Dermis blood vessel endothelial cell (primary cell): ENCODE data around the gene ALDH9A1. TPM values are rescaled to one million over a fixed set of nuclear protein-coding genes. Genes with fewer than 3 reads are reported as not detected.
A peak's percentile ranks its signal among the peaks of the same experiment; 100 is the strongest.
"Not testable (repeated sequence)": the region's sequence is repeated elsewhere in the genome, so short reads cannot be mapped to it uniquely, and the experiment has no call there.

Experiments
- DNase-seq: peaks from one replicate; pipeline ENCODE4 v3.0.0; 2010
- total RNA-seq: library from RNA; depleted of rRNA; stranded (reverse); fragments of >200 nt; gene quantifications from 2 replicates; pipeline ENCODE4 v1.2.3, GENCODE V29; 2014

ALDH9A1 gene
- total RNA-seq, 1 donor from 2014 or later = 140 TPM

DNA sequence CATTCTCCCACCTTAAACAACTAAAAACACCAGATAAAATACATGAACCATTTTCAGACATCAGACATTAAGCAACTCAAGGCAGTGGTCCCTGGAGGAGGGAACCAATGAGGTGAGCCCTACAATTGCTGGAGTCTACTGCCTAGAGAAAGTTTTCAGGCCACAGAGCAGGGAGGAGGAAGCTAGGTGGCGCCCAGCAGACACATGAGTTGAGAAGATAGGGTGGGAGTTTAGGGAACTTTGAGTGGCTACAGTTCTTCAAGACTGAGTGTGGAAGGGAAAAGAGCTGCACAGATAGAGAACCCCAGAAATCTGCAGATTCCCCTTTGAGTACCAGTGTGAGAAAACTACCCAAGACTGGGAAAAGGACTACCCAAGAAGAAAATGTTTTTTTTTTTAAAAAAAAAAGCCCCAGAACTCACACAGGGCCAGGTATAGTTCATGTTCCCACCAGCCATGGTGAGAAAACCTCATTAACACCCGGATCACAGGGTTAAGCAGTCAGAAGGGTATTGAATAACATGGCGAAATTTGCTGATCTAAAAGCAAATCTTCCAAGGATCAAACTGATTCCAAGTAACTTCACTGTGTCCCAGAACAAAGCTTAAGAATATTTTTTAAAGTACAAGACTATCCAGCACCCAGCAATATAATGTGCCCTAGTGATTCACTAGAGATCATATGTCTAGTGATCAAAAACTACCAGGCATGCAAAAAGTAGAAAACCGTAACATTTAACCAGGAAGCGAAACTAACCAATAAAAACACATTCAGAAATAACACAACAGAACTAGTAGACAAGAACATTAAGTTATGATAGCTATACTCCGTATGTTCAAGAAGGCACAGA lies 12.0 kb downstream of the ALDH9A1 start:
- no peak for DNase-seq

DNA sequence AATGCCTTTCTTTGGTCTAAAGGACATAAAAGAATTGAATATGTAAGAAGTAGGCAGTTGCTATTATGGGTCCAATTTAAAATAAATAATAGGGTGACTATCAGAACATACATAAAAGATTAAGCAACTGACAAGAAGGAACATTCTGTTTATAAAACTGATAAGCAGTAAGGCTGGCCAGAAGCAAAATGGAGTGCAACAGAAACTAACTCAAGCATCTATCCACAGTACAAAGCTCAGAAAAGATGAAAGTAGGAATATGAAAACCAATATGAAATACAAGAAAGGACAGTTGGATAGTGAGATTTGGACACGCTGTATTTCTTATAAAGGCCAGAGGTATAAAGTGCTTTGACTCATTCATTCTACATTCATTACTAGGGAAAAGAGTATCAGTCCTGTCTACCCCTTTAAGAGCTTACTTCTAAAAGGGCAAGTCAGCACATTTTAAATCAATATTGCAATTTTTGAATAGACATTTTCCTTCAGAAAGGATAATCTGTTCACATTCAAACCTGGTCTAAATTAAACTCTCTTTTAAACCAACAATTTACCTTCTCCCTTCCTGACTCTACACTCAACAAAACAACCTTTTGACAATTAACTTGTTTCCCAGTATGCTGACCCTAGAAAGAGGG lies 14.4 kb downstream of the ALDH9A1 start:
- no peak for DNase-seq

DNA sequence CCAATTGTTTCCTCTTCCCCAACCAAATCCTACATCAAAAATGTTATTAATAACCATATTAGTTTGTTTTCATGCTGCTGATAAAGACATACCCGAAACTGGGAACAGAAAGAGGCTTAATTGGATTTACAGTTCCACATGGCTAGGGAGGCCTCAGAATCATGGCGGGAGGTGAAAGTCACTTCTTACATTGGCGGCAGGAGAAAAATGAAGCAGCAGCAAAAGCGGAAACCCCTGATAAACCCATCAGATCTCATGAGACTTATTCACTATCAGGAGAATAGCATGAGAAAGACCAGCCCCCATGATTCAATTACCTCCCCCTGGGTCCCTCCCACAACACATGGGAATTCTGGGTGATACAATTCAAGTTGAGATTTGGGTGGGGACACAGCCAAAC lies 17.6 kb downstream of the ALDH9A1 start:
- not testable (repeated sequence) for DNase-seq

GRCh38 chr1:165680303-165680702 lies 18.1 kb downstream of the ALDH9A1 start:
- no peak for DNase-seq

DNA sequence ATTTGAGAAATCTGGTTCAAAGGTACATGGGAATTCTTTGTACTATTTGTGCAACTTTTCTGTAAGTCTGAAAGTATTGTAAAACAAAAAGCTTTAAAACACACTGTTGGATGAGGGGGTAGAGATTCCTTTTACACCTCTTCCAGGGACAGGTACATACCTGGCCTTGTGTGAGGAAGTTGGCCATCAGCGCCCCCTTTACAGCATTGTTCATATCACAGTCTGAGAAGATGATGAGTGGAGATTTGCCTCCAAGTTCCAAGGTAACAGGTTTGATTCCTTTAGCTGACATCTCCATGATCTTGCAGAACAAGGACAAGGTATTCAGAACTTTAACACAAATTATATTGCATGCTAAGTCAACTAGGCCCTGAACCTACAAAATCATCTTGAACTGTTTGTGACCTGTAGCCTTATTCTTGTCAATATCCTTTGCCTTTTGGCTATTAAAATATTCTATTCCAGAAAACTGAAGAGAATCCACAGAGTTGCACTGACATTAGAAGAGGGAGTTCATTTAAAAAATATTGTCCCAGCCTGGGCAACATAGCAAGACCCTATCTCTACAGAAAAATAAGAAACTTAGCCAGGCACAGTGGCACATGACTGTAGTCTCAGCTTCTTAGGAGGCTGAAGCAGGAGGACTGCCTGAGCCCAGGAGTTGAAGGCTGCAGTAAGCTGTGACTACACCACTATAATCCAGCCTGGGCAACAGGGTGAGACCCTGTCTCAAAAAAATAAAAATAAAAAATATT lies 18.9 kb downstream of the ALDH9A1 start:
- no peak for DNase-seq

DNA sequence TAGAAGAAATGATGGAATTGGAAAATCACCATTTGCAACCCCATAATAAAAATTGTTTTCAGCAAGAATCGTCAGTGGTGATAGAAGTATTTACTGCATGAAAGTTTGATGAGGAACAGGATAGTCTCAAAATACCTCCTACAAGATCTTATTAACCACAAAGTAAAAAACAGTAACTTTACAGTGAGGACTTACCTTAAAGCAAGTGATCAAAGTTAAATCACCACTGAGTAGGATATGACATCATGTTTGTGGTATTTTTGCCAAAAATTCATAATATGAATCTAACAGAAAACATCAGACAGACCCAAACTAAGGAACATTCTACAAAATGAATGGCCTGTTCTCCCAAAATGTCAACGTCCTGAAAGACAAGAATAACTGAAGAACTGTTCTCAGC lies 19.9 kb downstream of the ALDH9A1 start:
- DNase-seq = peak; percentile 28

DNA sequence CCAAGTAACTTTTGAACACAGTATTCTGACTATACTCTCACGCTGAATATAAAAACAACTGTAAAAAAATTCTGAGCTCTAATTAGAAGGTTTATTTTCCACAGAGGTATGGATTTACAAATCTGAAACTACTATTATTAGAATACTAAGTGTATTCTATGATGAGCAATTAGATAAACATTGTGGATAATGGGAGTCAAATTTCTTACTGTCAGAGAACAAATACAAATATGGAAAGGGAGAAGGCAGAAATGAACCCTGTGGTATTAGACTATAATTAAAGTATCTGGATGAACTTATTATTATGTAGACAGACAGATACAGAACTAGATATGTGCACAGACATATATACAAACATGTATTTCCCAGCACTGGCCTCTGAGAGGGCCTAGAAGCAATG lies 22.6 kb downstream of the ALDH9A1 start:
- no peak for DNase-seq

DNA sequence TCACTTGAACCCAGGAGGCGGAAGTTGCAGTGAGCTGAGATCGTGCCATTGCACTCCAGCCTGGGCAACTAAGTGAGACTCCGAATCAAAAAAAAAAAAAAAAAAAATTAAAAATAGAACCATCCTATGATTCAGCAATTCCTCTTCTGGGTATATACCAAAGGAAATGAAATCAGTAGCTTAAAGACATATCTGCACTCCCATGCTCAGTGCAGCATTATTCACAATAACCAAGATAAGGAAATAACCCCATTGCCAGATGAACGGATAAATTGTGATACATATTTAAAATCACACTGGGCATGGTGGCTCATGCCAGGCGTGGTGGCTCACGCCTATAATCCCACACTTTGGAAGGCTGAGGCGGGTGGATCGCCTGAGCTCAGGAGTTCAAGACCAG lies 23.8 kb downstream of the ALDH9A1 start:
- peak; percentile 56 for DNase-seq

DNA sequence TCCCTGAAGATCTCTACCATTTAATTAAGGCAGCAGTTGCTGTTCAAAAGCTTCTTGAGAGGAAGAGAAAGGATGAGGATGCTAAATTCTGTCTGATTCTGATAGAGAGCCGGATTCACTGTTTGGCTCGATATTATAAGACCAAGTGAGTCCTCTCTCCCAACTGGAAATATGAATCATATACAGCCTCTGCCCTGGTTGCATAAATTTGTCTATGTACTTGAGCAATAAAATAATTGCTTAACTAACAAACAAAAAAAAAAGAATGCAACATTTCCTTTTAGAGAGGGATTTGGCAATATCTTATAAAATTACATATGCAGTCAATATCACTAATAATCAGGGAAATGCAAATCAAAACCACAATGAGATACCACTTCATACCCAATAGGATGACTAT lies 26.8 kb downstream of the ALDH9A1 start:
- no peak for DNase-seq

DNA sequence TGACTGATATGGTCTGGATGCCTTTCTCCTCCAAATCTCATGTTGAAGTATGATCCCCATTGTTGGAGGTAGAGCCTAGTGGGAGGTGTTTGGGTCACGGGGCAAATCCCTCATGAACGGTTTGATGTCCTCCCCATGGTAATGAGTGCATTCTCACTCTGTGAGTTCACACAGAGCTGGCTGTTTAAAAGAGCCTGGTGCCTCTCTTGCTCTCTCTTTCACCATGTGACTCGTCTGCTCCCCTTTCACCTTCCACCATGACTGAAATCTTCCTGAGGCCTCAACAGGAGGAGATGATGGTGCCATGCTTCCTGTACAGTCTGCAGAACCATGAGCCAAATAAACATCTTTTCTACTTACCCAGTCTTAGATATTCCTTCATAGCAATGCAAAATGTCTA lies 30.2 kb downstream of the ALDH9A1 start:
- DNase-seq = no peak

DNA sequence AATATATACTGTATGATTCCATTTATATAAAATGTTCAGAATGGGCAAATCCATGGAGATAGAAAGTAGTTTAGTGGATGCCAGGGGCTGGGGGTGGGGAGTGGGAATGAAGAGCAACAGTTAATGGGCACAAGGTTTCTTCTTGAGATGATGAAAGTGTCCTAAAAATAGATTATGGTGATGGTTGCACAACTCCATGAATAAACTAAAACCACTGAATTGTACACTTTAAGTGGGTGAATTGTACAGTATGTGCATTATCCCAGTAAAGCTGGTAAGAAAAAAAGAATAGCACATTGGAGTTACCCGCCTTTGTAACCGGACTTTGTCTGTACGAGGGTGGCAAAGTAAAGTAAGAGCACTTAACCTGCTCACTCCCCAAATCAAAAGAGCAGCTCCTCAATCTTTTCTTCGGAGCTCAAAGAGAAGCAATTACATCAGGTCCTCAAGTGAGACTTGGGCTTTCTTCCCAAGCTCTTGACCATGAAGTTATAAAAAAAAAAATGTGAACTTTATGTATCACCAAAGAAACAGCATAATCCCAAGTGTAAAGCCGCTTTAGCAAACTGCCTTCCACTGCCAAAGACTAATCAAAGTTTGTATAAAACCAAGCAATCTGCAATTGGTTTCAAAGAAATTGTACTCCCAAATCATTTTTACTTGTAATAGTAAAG lies 32.1 kb downstream of the ALDH9A1 start:
- no peak for DNase-seq

- DNase-seq = no peak
Observed at GRCh38 chr1:165662186-165662585, 36.2 kb downstream of the ALDH9A1 start.

DNA sequence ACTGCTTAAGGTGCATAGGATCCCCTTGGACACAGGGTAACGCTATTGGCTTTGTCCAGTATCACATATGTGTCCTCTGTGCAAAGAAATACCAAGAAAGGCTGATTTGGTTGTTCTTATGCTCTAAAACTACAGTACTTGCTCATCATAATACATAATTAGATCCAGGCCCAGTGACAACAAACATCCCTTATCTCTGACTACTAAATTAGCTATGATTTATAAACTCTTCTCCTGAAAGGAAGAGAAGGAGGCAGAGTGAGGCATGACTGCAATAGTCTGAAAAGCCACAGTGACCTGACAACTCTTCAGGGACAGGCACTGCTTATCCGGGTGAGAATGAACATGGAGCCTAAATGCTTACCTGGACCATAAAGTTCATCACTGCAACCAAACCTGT lies 36.7 kb downstream of the ALDH9A1 start:
- DNase-seq = no peak

DNA sequence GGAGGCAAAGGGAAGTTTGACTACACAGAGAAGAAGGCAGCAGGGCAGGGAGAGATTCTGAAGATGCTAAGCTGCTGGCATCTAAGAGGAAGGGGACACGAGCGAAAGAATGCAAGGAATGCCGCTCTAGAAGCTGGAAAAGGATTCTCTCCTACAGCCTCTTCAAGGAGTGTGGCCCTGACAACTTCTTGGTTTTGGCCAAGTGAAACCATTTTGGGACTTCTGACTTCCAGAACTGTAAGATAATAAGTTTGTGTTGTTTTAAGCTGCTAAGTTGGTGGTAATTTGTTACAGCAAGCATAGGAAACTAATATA lies 38.8 kb downstream of the ALDH9A1 start:
- no peak for DNase-seq

DNA sequence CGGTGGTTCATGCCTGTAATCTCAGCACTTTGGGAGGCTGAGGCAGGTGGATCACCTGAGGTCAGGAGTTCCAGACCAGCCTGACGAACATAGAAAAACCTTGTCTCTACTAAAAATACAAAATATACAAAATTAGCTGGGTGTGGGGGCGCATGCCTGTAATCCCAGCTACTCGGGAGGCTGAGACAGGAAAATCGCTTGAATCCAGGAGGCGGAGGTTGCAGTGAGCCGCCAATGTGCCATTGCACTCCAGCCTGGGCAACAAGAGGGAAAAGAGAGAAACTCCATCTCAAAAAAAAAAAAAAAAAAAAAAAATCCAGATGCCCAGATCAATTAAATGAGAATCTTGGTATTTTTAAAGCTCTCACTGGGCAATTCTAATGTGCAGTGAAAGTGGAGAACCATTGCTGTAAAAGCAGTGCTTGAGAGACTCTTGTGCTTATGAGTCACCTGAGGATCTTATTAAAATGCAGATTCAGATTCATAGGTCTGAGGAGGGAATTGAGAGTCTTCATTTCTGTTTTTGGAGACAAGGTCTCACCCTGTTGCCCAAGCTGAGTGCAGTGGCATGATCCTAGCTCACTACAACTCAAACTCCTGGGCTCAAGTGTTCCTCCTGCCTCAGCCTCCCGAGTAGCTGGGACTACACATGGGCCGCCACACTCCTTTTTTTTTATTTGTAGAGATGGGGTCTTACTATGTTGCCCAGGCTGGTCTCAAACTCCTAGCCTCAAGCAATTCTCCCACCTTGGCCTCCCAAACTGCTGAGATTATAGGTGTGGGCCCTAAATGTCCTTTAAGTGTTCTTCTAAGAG lies 39.4 kb downstream of the ALDH9A1 start:
- DNase-seq = not testable (repeated sequence)

DNA sequence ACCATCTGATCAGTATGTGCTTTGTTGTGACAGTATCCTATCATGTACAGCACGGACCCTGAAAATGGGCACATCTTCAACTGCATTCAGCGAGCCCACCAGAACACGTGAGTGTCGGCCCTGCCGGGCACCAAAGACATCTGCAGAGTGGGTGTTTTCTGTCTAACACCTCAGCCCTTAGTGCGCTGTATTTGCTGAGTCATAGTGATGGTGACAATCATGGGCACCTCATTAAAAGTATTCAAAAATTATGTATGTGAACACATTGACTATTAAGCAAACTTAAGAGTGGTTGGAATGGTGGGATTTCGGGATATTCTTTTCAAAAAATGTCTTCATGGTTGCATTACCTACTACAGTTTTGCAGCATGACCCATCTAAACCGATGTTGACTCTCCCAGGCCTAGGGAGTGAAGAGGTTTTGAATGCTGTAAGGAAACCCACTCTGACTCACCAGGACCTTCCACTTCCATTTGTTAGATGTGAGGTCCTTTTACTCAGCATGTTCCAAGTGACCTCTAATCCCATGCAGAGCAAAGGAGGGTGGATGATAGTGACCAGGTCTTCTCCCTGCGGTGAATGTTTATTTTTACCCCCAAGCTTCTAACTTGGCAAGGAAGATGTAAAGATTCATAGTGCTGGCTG lies 47.3 kb downstream of the ALDH9A1 start:
- peak; percentile 54 for DNase-seq

GRCh38 chr1:165648919-165649572 lies 49.3 kb downstream of the ALDH9A1 start:
- DNase-seq = no peak

- DNase-seq = peak; percentile 39
Observed at GRCh38 chr1:165647970-165648369, 50.4 kb downstream of the ALDH9A1 start.

- DNase-seq = no peak
Observed at GRCh38 chr1:165647517-165647916, 50.8 kb downstream of the ALDH9A1 start.

DNA sequence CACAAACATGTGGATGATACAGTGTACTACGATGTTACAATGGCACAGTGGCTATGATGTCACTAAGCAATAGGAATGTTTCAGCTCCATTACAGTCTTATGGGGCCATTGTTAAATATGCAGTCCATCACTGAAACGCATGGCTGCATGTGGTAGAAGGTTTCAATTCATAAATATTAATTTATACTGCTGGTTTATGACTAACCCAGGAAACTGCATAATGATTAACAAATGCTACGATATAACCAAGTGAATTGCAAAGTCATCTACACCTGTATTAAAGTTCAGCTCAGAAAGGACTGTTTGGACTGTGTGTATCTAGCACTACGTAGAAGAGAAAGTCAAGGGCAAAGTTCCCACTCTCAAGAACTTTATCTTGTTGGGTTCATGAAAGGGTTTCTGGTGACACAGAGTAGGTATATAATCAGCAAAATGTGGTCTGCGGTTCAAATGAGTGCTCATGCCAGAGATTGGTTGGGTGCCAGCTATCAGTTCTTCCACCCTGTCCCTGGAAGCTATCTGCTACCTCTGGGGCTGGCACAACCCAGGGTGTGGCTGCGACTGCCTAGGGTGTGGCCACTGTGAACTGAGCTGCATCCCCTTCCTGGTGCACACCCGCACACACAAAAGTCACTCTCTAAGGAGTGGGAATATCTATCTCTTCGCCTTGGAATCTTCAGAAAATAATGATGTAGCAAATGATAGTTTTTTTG lies 52.6 kb downstream of the ALDH9A1 start:
- DNase-seq = no peak
